Measurements from ENCODE around the gene ARPC2.

DNA sequence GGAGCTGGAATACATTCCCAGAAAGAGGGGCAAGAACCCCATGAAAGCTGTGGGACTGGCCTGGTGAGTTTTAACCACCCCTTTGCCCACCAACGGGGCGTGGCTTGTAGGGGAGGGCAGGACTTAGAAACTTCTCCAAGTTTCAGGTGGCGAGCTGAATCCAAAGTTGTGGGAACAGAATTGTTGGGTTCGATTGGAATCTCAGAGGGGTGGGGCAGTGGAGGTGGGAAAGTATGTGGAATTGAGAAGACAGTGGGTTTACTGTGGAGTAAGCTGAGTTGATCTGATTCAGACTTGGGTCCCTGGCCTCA lies 54.5 kb downstream of the ARPC2 start:
- TF ChIP-seq, protein P1, sequence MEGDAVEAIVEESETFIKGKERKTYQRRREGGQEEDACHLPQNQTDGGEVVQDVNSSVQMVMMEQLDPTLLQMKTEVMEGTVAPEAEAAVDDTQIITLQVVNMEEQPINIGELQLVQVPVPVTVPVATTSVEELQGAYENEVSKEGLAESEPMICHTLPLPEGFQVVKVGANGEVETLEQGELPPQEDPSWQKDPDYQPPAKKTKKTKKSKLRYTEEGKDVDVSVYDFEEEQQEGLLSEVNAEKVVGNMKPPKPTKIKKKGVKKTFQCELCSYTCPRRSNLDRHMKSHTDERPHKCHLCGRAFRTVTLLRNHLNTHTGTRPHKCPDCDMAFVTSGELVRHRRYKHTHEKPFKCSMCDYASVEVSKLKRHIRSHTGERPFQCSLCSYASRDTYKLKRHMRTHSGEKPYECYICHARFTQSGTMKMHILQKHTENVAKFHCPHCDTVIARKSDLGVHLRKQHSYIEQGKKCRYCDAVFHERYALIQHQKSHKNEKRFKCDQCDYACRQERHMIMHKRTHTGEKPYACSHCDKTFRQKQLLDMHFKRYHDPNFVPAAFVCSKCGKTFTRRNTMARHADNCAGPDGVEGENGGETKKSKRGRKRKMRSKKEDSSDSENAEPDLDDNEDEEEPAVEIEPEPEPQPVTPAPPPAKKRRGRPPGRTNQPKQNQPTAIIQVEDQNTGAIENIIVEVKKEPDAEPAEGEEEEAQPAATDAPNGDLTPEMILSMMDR (IDR thresholded peaks at IDR 0.05) = no peak
- TF ChIP-seq POLR2AphosphoS5 (IDR thresholded peaks at IDR 0.05) (no peak), POLR2A (IDR thresholded peaks at IDR 0.05) (no peak), EP300 (IDR thresholded peaks at IDR 0.05) (no peak)

Measured in gastroesophageal sphincter (tissue), 3 donors.